Upper lobe of left lung (tissue), 6 donors: ENCODE measurements around the gene CDK11B. TPM values are rescaled to one million over a fixed set of nuclear protein-coding genes. Genes with fewer than 3 reads are reported as not detected.

Experiments
- ATAC-seq, 2 donors: fragments of 200-7000 bp; cut with Tn5 transposase; one replicate each; pipeline ENCODE4 v1.9.1; 2022; ENCODE audit warnings: mild to moderate bottlenecking in 2 of 2, moderate library complexity in 2 of 2; ENCODE audit not compliant: low FRiP score in 2 of 2
- DNase-seq, 2 donors: peaks; one replicate each; pipeline ENCODE4 v3.0.0-alpha.2; 2019 to 2020
- H3K27ac ChIP-seq, 4 donors: fragments of 200-600 bp; sonication (generic); one replicate each; pipeline ENCODE4 v1.5.1; 2016 to 2019
- H3K27me3 ChIP-seq, 4 donors: fragments of 200-600 bp; sonication (generic); one replicate each; pipeline ENCODE4 v1.5.1; 2017 to 2019
- H3K36me3 ChIP-seq, 4 donors: fragments of 200-600 bp; sonication (generic); one replicate each; pipeline ENCODE4 v1.5.1; 2016 to 2019
- H3K4me1 ChIP-seq, 4 donors: fragments of 200-600 bp; sonication (generic); one replicate each; pipeline ENCODE4 v1.5.1; 2018 to 2019
- H3K4me3 ChIP-seq, 4 donors: fragments of 200-600 bp; sonication (generic); one replicate each; pipeline ENCODE4 v1.5.1; 2017 to 2019; ENCODE audit warnings: mild to moderate bottlenecking in 2 of 4, moderate library complexity in 1 of 4
- H3K9me3 ChIP-seq, 4 donors: fragments of 200-600 bp; sonication (generic); one replicate each; pipeline ENCODE4 v1.5.1; 2018 to 2019
- CTCF ChIP-seq, 6 experiments: fragments of 450-650 bp in 4 of 6; fragments of 200-600 bp in 2 of 6; sonication (generic) in 2 of 6; IDR thresholded peaks; one replicate each; pipeline ENCODE4 v1.5.1; 2016 to 2019; ENCODE audit warnings: antibody characterized with exemption in 6 of 6
- EP300 ChIP-seq, 4 donors: sonication (generic); formaldehyde crosslinking; IDR thresholded peaks; one replicate each; pipeline ENCODE4 v1.5.1; 2017; ENCODE audit warnings: antibody characterized with exemption in 4 of 4, control low read depth in 2 of 4
- POLR2A ChIP-seq, 4 donors: fragments of 450-650 bp; IDR thresholded peaks; one replicate each; pipeline ENCODE4 v1.5.1; 2016 to 2017; ENCODE audit warnings: antibody characterized with exemption in 4 of 4, mild to moderate bottlenecking in 2 of 4
- POLR2AphosphoS5 ChIP-seq, 2 donors: sonication (generic); formaldehyde crosslinking; IDR thresholded peaks; one replicate each; pipeline ENCODE4 v1.5.1; 2017; ENCODE audit warnings: antibody characterized with exemption in 2 of 2
- WGBS, 2 donors: methylation state at CpG; one replicate each; pipeline ENCODE4 v1.1.5; 2017 to 2018; 5-methylcytosine and 5-hydroxymethylcytosine counted together
- total RNA-seq, 6 donors: library from RNA; depleted of rRNA in 4 of 6; stranded (reverse); fragments of >200 nt in 4 of 6; gene quantifications; one replicate each; pipeline versions ENCODE4 v1.1.0 to v1.2.1, GENCODE V29; 2016 to 2021
- donor health status: DM: no; HTN: no; CAD: no; lungs with moderate emphysema.
- donor health status: DM: no; HTN: yes; CAD: no; lungs with severe emphysema.

Gene CDK11B
- total RNA-seq, 6 donors from 2014 or later = 20.8 to 55.5 (median 24.9) TPM

GRCh38 chr1:1606232-1606631 lies 52.6 kb downstream of the CDK11B start:
- Histone ChIP-seq H3K27ac (peak overlapping the region in 1 of 4 donors; percentile 79), H3K27me3 (no peaks in the 10 kb centered on the region), H3K9me3 (no peaks in the 10 kb centered on the region), H3K4me3 (no peak overlapping the region), H3K36me3 (no peaks in the 10 kb centered on the region), H3K4me1 (peaks cover 5 to 19% (median 13%) of the 10 kb centered on the region in 4 donors)
- WGBS, 2 donors = 74 to 93% methylated on average over 5 to 6 of the region's 13 CpGs
- ATAC-seq (no peak), DNase-seq (peak in 1 of 2 donors; percentile 58)
- TF ChIP-seq POLR2A (IDR thresholded peaks at IDR 0.05) (no peak), EP300 (IDR thresholded peaks at IDR 0.05) (no peak), POLR2AphosphoS5 (IDR thresholded peaks at IDR 0.05) (no peak), CTCF (IDR thresholded peaks at IDR 0.05) (no peak)

- no peak for TF ChIP-seq CTCF (IDR thresholded peaks at IDR 0.05)
- no peak for TF ChIP-seq POLR2AphosphoS5 (IDR thresholded peaks at IDR 0.05)
- TF ChIP-seq EP300 (IDR thresholded peaks at IDR 0.05) = no peak
- TF ChIP-seq POLR2A (IDR thresholded peaks at IDR 0.05) = no peak
- Histone ChIP-seq H3K4me3 (no peak overlapping the region), H3K4me1 (peaks cover under 1 to 18% (median 13%) of the 10 kb centered on the region in 4 donors), H3K27me3 (no peaks in the 10 kb centered on the region), H3K9me3 (no peaks in the 10 kb centered on the region), H3K36me3 (no peaks in the 10 kb centered on the region), H3K27ac (no peak overlapping the region)
- 89 to 92% methylated on average over 14 to 17 of the region's 17 CpGs for WGBS, 2 donors
- DNase-seq (peak in 1 of 2 donors; percentile 20), ATAC-seq (no peak)
These were observed 53.1 kb downstream of the CDK11B start for GRCh38 chr1:1605724-1606123.

- Histone ChIP-seq H3K27me3 (no peaks in the 10 kb centered on the region), H3K27ac (no peak overlapping the region), H3K9me3 (no peaks in the 10 kb centered on the region), H3K4me3 (no peak overlapping the region), H3K4me1 (peaks cover 6 to 18% (median 13%) of the 10 kb centered on the region in 4 donors), H3K36me3 (no peaks in the 10 kb centered on the region)
- ATAC-seq = no peak
- WGBS, 2 donors = 75 to 85% methylated on average over 12 to 14 of the region's 14 CpGs
- TF ChIP-seq CTCF (IDR thresholded peaks at IDR 0.05) (no peak), EP300 (IDR thresholded peaks at IDR 0.05) (no peak)
- peak in 1 of 2 donors; percentile 71 for DNase-seq
These were observed 53.7 kb downstream of the CDK11B start for GRCh38 chr1:1605034-1605591.

DNA sequence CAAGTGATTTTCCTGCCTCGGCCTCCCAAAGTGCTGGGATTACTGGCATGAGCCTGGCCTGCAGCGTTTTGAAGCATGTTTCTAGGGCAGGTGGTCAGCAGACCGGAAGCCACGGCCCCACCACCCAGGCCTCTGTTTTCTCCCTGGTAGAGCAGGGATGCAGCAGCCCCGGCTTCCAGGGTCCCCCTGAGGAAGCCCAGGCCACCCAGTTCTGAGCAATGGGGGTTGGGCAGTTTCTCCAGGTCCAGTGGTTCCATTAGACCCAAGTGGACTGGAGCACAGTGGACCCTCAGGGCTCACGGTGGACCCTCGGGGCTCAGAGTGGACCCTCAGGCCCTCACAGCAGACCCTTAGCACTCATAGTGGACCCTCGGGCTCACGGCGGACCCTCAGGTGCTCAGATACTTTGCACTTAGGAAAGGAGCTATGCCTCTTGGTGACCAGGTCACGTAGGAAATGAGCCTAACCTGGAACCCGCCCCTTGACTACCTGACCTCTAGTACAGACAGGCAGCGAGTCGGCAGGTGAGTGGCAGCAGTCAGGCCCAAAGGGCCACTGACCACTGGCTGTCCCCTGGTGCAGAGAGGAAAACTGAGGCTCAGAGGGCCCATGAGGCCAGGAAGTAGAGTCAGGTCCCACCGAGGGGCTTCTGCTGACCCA lies 54.3 kb downstream of the CDK11B start:
- Histone ChIP-seq H3K27ac (no peak overlapping the region), H3K36me3 (no peaks in the 10 kb centered on the region), H3K4me3 (no peak overlapping the region), H3K27me3 (no peaks in the 10 kb centered on the region), H3K9me3 (no peaks in the 10 kb centered on the region), H3K4me1 (peaks cover 7 to 12% (median 11%) of the 10 kb centered on the region in 4 donors)
- TF ChIP-seq POLR2AphosphoS5 (IDR thresholded peaks at IDR 0.05) (no peak), CTCF (IDR thresholded peaks at IDR 0.05) (no peak), POLR2A (IDR thresholded peaks at IDR 0.05) (no peak), EP300 (IDR thresholded peaks at IDR 0.05) (no peak)
- DNase-seq (peak in 1 of 2 donors; percentile 35), ATAC-seq (no peak)
- WGBS, 2 donors = 85 to 89% methylated on average over 10 to 14 of the region's 15 CpGs
